ENCODE data around the gene ASPN. TPM values are rescaled to one million over a fixed set of nuclear protein-coding genes. Genes with fewer than 3 reads are reported as not detected.

ASPN gene
- total RNA-seq, 1 experiment from 2014 or later = not detected

- H3K9me3 ChIP-seq (replicated peaks) = no peaks in the 10 kb centered on the region
- H3K27me3 ChIP-seq (replicated peaks) = no peaks in the 10 kb centered on the region
- no peak overlapping the region for H3K27ac ChIP-seq
- peaks cover 24% of the 10 kb centered on the region for H3K4me1 ChIP-seq (replicated peaks)
- no peak for DNase-seq (ENCODE audit: low read depth in 1 of 2, low spot score in 2 of 2)
- H3K4me3 ChIP-seq = no peak overlapping the region
- H3K36me3 ChIP-seq = no peaks in the 10 kb centered on the region
Measured at GRCh38 chr9:92478783-92479182, 3.5 kb downstream of the ASPN start.

GRCh38 chr9:92476962-92477361, 5.3 kb downstream of the ASPN start:
- no peak overlapping the region for H3K27ac ChIP-seq
- H3K4me1 ChIP-seq (replicated peaks) = peaks cover 19% of the 10 kb centered on the region
- DNase-seq (ENCODE audit: low read depth in 1 of 2, low spot score in 2 of 2) = no peak
- no peak overlapping the region for H3K4me3 ChIP-seq
- H3K36me3 ChIP-seq = no peaks in the 10 kb centered on the region
- H3K9me3 ChIP-seq (replicated peaks) = no peaks in the 10 kb centered on the region
- H3K27me3 ChIP-seq (replicated peaks) = no peaks in the 10 kb centered on the region

DNA sequence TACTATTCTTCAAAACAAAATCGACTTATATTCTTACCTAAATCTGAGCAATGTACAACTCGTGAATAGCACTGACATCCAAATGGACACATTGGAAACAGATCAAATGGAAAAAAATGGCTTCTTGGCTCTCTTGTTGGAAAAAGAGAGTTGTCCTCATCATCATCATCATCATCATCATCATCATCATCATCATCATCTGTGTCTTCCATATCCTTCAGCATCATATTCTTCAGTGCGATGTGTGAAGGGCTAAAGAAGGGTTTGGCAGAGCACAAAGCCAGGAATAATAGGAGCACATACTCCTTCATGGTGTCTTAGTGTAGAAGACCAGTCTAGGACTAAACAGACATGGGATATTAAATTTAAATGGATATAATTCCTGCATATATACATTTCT, 7.7 kb downstream of the ASPN start:
- H3K36me3 ChIP-seq = no peaks in the 10 kb centered on the region
- H3K9me3 ChIP-seq (replicated peaks) = no peaks in the 10 kb centered on the region

DNA sequence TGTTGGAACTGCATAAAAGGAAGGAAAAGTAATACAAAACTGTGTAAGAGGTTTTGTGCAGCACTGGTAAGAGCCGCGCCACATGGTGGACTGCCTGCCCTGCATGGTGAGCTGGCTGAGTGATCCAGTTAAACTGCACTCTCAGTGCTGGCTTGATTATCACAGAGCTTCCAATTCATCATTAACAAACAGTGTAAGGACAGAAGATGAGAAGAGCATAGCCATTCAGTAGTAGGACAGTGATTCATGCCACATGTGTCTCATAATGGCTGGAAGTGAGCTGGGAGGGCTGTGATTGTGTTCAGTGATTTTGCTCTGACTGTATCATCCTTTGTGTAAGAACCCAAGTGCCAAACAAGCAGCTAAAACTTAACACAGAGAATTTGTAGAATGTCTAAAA, 14.1 kb downstream of the ASPN start:
- H3K27me3 ChIP-seq (replicated peaks) = no peaks in the 10 kb centered on the region
- no peak overlapping the region for H3K27ac ChIP-seq
- no peak for DNase-seq (ENCODE audit: low read depth in 1 of 2, low spot score in 2 of 2)
- H3K4me3 ChIP-seq = no peak overlapping the region
- peaks cover 16% of the 10 kb centered on the region for H3K4me1 ChIP-seq (replicated peaks)
- no peaks in the 10 kb centered on the region for H3K9me3 ChIP-seq (replicated peaks)
- no peaks in the 10 kb centered on the region for H3K36me3 ChIP-seq

More for the DNA sequence above, 7.7 kb downstream of the ASPN start:
- H3K4me3 ChIP-seq = no peak overlapping the region
- no peak overlapping the region for H3K27ac ChIP-seq
- H3K4me1 ChIP-seq (replicated peaks) = no peaks in the 10 kb centered on the region; the same call in none of the 2 replicates
- no peaks in the 10 kb centered on the region for H3K27me3 ChIP-seq (replicated peaks)
- no peak for DNase-seq (ENCODE audit: low read depth in 1 of 2, low spot score in 2 of 2)

DNA sequence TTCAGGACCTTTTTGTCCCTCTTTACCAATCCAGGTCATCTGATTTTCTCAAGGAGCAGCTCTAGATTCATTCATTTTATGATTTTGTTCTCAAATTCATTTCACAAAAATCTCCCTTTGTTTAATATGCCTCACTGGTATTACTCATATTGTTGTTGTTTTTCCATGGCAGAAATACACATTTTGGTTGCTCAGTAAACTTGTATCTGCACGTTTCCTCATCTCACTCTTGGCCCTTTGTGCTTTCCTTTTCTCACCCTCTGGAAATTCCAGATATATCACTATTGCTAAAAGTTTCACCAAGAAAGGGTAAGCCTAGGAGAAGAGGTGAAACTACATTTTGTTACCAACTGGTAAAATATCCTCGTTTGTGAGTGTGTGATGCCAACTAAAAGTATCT, 14.8 kb downstream of the ASPN start:
- Histone ChIP-seq H3K4me1 (replicated peaks) (peaks cover 16% of the 10 kb centered on the region), H3K9me3 (replicated peaks) (no peaks in the 10 kb centered on the region), H3K27me3 (replicated peaks) (no peaks in the 10 kb centered on the region), H3K27ac (no peak overlapping the region), H3K4me3 (no peak overlapping the region), H3K36me3 (no peaks in the 10 kb centered on the region)
- no peak for DNase-seq (ENCODE audit: low read depth in 1 of 2, low spot score in 2 of 2)

GRCh38 chr9:92467041-92467440, 15.3 kb downstream of the ASPN start:
- DNase-seq (ENCODE audit: low read depth in 1 of 2, low spot score in 2 of 2) = no peak
- H3K27me3 ChIP-seq (replicated peaks) = no peaks in the 10 kb centered on the region
- no peak overlapping the region for H3K27ac ChIP-seq
- no peak overlapping the region for H3K4me3 ChIP-seq
- H3K36me3 ChIP-seq = no peaks in the 10 kb centered on the region
- H3K9me3 ChIP-seq (replicated peaks) = no peaks in the 10 kb centered on the region
- H3K4me1 ChIP-seq (replicated peaks) = peaks cover 16% of the 10 kb centered on the region

DNA sequence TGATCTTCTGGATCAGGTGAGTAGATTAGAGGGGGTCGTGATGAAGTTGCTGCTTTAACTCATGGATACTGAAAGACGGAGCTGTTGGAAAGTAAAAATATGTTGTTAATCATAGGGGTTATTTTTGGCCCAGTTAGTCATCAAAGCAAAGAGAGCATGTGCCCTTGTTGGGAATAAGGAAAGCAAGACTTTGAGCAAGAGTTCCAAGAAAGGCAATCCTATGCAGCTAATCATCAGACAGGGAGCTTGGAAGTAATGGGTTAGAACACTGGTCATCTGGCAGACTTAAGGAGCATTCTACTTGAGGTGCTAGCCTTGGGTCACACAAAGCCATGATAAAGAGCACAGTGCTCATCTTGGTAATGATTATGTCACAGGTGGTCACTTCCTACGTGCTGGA, 18.3 kb downstream of the ASPN start:
- peak in 1 of 2 experiments; percentile 34 for DNase-seq (ENCODE audit: low read depth in 1 of 2, low spot score in 2 of 2)
- peaks cover 16% of the 10 kb centered on the region for H3K4me1 ChIP-seq (replicated peaks)
- H3K27ac ChIP-seq = peak overlapping the region; percentile 22; the same call in 1 of the 2 replicates
- H3K27me3 ChIP-seq (replicated peaks) = no peaks in the 10 kb centered on the region
- no peaks in the 10 kb centered on the region for H3K36me3 ChIP-seq
- no peaks in the 10 kb centered on the region for H3K9me3 ChIP-seq (replicated peaks)
- H3K4me3 ChIP-seq = no peak overlapping the region

DNA sequence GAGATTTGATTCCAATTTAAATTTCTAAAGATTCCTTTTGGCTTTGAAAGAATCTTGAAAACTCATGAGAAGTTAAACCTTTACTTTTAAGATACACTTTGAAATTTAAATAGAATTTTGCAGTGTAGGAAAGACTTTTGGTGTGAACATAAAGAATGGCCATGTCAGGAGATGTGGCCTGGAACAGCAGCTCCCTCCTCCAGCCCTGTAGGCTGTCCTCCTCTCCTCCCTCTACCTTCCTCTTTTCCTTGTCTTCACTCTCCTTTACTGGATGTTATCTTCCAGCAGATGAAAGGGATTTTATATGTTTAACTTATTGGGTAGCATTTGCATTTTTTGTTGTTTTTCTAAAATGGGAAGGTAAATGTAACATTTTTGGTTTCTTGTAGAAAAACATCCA, 18.9 kb downstream of the ASPN start:
- H3K27ac ChIP-seq = no peak overlapping the region
- H3K27me3 ChIP-seq (replicated peaks) = no peaks in the 10 kb centered on the region
- no peaks in the 10 kb centered on the region for H3K9me3 ChIP-seq (replicated peaks)
- peaks cover 16% of the 10 kb centered on the region for H3K4me1 ChIP-seq (replicated peaks)
- no peak for DNase-seq (ENCODE audit: low read depth in 1 of 2, low spot score in 2 of 2)
- H3K36me3 ChIP-seq = no peaks in the 10 kb centered on the region
- no peak overlapping the region for H3K4me3 ChIP-seq

DNA sequence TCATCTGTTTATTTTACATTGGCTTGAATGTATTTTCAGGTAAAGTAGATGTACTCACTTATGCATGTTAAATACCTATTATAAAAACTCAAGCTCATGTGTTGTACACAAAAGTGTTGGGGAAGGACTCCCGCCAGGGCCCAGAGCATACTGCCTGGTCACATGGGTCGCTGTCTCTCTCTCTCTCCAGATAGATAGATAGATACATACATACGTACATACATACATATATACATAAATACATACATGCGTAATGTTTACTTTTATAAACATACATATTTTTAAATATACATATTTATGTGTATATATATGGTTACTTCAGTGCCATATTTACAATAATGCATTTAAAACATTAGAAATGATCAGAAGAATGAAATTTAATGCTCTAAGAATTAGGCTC, 24.7 kb downstream of the ASPN start:
- Histone ChIP-seq H3K4me3 (no peak overlapping the region), H3K27ac (no peak overlapping the region), H3K27me3 (replicated peaks) (no peaks in the 10 kb centered on the region), H3K4me1 (replicated peaks) (no peaks in the 10 kb centered on the region), H3K36me3 (no peaks in the 10 kb centered on the region), H3K9me3 (replicated peaks) (no peaks in the 10 kb centered on the region)
- no peak for DNase-seq (ENCODE audit: low read depth in 1 of 2, low spot score in 2 of 2)

- Histone ChIP-seq H3K27me3 (replicated peaks) (no peaks in the 10 kb centered on the region), H3K4me3 (no peak overlapping the region), H3K27ac (no peak overlapping the region), H3K36me3 (no peaks in the 10 kb centered on the region), H3K9me3 (replicated peaks) (no peaks in the 10 kb centered on the region), H3K4me1 (replicated peaks) (no peaks in the 10 kb centered on the region)
- no peak for DNase-seq (ENCODE audit: low read depth in 1 of 2, low spot score in 2 of 2)
Measured at GRCh38 chr9:92455217-92455616, 27.1 kb downstream of the ASPN start.

- DNase-seq (ENCODE audit: low read depth in 1 of 2, low spot score in 2 of 2) = no peak
Measured at GRCh38 chr9:92446536-92446935, 35.8 kb downstream of the ASPN start.

GRCh38 chr9:92444841-92445240, 37.5 kb downstream of the ASPN start:
- H3K27me3 ChIP-seq (replicated peaks) = no peaks in the 10 kb centered on the region
- no peaks in the 10 kb centered on the region for H3K9me3 ChIP-seq (replicated peaks)
- H3K36me3 ChIP-seq = no peaks in the 10 kb centered on the region
- no peak overlapping the region for H3K4me3 ChIP-seq
- H3K4me1 ChIP-seq (replicated peaks) = no peaks in the 10 kb centered on the region
- DNase-seq (ENCODE audit: low read depth in 1 of 2, low spot score in 2 of 2) = no peak
- no peak overlapping the region for H3K27ac ChIP-seq

More at GRCh38 chr9:92446536-92446935, 35.8 kb downstream of the ASPN start:
- Histone ChIP-seq H3K9me3 (replicated peaks) (no peaks in the 10 kb centered on the region), H3K4me3 (no peak overlapping the region), H3K27me3 (replicated peaks) (no peaks in the 10 kb centered on the region), H3K36me3 (no peaks in the 10 kb centered on the region), H3K4me1 (replicated peaks) (no peaks in the 10 kb centered on the region), H3K27ac (no peak overlapping the region)

DNA sequence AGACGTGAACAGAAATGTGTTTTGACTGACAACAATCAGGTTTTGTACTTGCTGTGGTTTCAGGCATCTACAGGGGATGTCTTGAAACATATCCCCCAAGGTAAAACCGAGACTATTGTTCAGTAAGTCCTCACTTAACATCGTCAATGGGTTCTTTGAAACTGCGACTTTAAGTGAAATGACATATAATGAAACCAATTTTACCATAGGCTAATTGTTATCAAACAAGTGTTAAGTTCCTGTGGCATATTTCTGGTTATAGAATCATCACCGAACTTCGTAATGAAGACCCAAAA, 41.6 kb downstream of the ASPN start:
- no peaks in the 10 kb centered on the region for H3K36me3 ChIP-seq
- no peak for DNase-seq (ENCODE audit: low read depth in 1 of 2, low spot score in 2 of 2)
- H3K9me3 ChIP-seq (replicated peaks) = no peaks in the 10 kb centered on the region
- no peak overlapping the region for H3K27ac ChIP-seq
- no peaks in the 10 kb centered on the region for H3K27me3 ChIP-seq (replicated peaks)
- no peak overlapping the region for H3K4me3 ChIP-seq
- no peaks in the 10 kb centered on the region for H3K4me1 ChIP-seq (replicated peaks)

DNA sequence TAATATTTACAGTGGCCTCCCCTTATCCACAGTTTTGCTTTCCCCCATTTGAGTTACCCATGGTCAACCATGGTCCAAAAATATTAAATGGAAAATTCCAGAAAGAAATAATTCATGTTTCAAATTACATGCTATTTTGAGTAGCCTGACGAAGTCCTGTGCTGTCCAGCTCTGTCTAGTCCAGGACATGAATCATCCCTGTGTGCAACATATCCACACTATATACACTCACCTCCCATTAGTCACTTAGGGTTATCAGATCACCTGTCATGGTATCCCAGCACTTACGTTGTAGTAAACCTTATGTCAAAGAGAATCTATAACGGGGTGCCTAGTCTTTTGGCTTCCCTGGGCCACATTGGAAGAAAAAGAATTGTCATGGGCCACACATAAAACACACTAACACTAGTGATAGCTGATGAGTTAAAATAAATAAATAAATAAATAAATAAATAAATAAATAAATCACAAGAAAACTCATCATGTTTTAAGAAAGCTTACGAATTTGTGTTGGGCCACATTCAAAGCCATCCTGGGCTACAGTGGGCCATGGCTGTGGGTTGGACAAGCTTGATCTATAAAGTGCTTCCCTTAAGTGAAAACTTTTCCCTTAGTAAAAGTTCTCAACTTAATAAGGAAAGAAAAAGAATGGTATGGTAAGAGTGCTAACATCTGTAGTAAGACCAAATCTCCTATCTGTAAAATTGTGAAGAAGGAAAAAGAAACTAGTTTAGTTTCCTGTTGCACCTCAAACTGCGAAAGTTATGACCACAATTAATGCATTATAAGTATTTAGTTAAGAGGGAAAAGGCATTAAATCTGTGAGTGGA, 42.2 kb downstream of the ASPN start:
- Histone ChIP-seq H3K4me3 (no peak overlapping the region), H3K27ac (no peak overlapping the region), H3K27me3 (replicated peaks) (no peaks in the 10 kb centered on the region), H3K9me3 (replicated peaks) (no peaks in the 10 kb centered on the region), H3K4me1 (replicated peaks) (no peaks in the 10 kb centered on the region), H3K36me3 (no peaks in the 10 kb centered on the region)
- no peak for DNase-seq (ENCODE audit: low read depth in 1 of 2, low spot score in 2 of 2)
